HEK293 (cell line): ENCODE data around the gene TRIM72.

Experiments used
- CTCF ChIA-PET: fragments of 350-600 bp; formaldehyde crosslinking; extraction: SDS; loops from one replicate; lab custom pipeline; 2021; ENCODE audit warnings: antibody characterized with exemption; lab: Yijun Ruan, JAX
- POLR2A ChIA-PET: fragments of 300-600 bp; formaldehyde crosslinking; extraction: SDS; loops from one replicate; lab custom pipeline; 2020; ENCODE audit warnings: antibody characterized with exemption, inconsistent platforms; lab: Yijun Ruan, JAX
- H3K27ac ChIP-seq: fragments of 200-500 bp; sonication (Bioruptor generic); 2 replicates; pipeline ENCODE4 v1.5.1; 2014; ENCODE audit warnings: low read depth, low read length, control low read depth, inconsistent platforms; ENCODE audit errors: extremely low read depth
- H3K36me3 ChIP-seq, 2 experiments: fragments of 200-500 bp in 1 of 2; sonication (Bioruptor generic) in 1 of 2; 1 replicate in 1 of 2; 2 replicates in 1 of 2; pipeline ENCODE4 v1.5.1; 2014 to 2017; ENCODE audit warnings: inconsistent platforms in 2 of 2, low read length in 2 of 2; ENCODE audit not compliant: control insufficient read depth in 2 of 2, insufficient read depth in 1 of 2
- H3K4me1 ChIP-seq: fragments of 200-500 bp; sonication (Bioruptor generic); 2 replicates; pipeline ENCODE4 v1.5.1; 2014; ENCODE audit warnings: mild to moderate bottlenecking, low read length, inconsistent platforms; ENCODE audit not compliant: control insufficient read depth, insufficient read depth
- H3K4me3 ChIP-seq: 2 replicates; pipeline ENCODE4 v1.5.1; 2011; ENCODE audit warnings: low read depth, mild to moderate bottlenecking, control low read depth, low read length, moderate library complexity
- H3K9me3 ChIP-seq: fragments of 200-500 bp; sonication (Bioruptor generic); 2 replicates; pipeline ENCODE4 v1.5.1; 2014; ENCODE audit warnings: low read depth, low read length, inconsistent platforms; ENCODE audit not compliant: control insufficient read depth, insufficient read depth
- ATF2 ChIP-seq: fragments of 450-650 bp; formaldehyde crosslinking; IDR thresholded peaks from 2 replicates; pipeline ENCODE4 v1.5.1; 2016; ENCODE audit warnings: missing biosample characterization, missing genetic modification characterization, low read depth
- PRDM2 ChIP-seq: fragments of 450-650 bp; formaldehyde crosslinking; IDR thresholded peaks from 2 replicates; pipeline ENCODE4 v1.5.1; 2016; ENCODE audit warnings: missing biosample characterization, missing genetic modification characterization, borderline replicate concordance
- REST ChIP-seq: fragments of 450-650 bp; formaldehyde crosslinking; IDR thresholded peaks from 2 replicates; pipeline ENCODE4 v1.5.1; 2016; ENCODE audit warnings: missing biosample characterization, missing genetic modification characterization
- ZBTB11 ChIP-seq: fragments of 450-650 bp; formaldehyde crosslinking; conservative IDR thresholded peaks from 2 replicates; pipeline ENCODE4 v1.5.1; 2016; ENCODE audit warnings: low read depth, missing biosample characterization, missing genetic modification characterization
- ZBTB17 ChIP-seq: fragments of 450-650 bp; formaldehyde crosslinking; IDR thresholded peaks from 2 replicates; pipeline ENCODE4 v1.5.1; 2016; ENCODE audit warnings: missing biosample characterization, missing genetic modification characterization
- ZBTB48 ChIP-seq: fragments of 450-650 bp; formaldehyde crosslinking; IDR thresholded peaks from 2 replicates; pipeline ENCODE4 v1.5.1; 2016; ENCODE audit warnings: missing biosample characterization, missing genetic modification characterization
- ZNF133 ChIP-seq: fragments of 450-650 bp; formaldehyde crosslinking; IDR thresholded peaks from 2 replicates; pipeline ENCODE4 v1.5.1; 2016; ENCODE audit warnings: missing biosample characterization, missing genetic modification characterization
- ZNF19 ChIP-seq: fragments of 450-650 bp; formaldehyde crosslinking; IDR thresholded peaks from 2 replicates; pipeline ENCODE4; 2016; ENCODE audit warnings: missing biosample characterization, missing genetic modification characterization, low read depth
- ZNF239 ChIP-seq: fragments of 450-650 bp; formaldehyde crosslinking; IDR thresholded peaks from 2 replicates; pipeline ENCODE4 v1.5.1; 2016; ENCODE audit warnings: missing biosample characterization, missing genetic modification characterization
- ZNF266 ChIP-seq: fragments of 450-650 bp; formaldehyde crosslinking; IDR thresholded peaks from 2 replicates; pipeline ENCODE4 v1.5.1; 2016; ENCODE audit warnings: missing biosample characterization, missing genetic modification characterization, low read depth
- ZNF280D ChIP-seq: fragments of 450-650 bp; formaldehyde crosslinking; IDR thresholded peaks from 2 replicates; pipeline ENCODE4 v1.5.1; 2016; ENCODE audit warnings: missing biosample characterization, missing genetic modification characterization
- ZNF555 ChIP-seq: fragments of 450-650 bp; formaldehyde crosslinking; conservative IDR thresholded peaks from 2 replicates; pipeline ENCODE4 v1.5.1; 2017; ENCODE audit warnings: missing biosample characterization, mild to moderate bottlenecking, missing genetic modification characterization, inconsistent platforms
- ZNF560 ChIP-seq: fragments of 450-650 bp; formaldehyde crosslinking; IDR thresholded peaks from 2 replicates; pipeline ENCODE4 v1.5.1; 2017; ENCODE audit warnings: missing biosample characterization, missing genetic modification characterization, borderline replicate concordance
- ZNF624 ChIP-seq: fragments of 450-650 bp; formaldehyde crosslinking; IDR thresholded peaks from 2 replicates; pipeline ENCODE4 v1.5.1; 2017; ENCODE audit warnings: missing biosample characterization, missing genetic modification characterization
- ZNF677 ChIP-seq: fragments of 450-650 bp; IDR thresholded peaks from 2 replicates; pipeline ENCODE4 v1.5.0; 2018; ENCODE audit warnings: missing biosample characterization, mild to moderate bottlenecking, missing genetic modification characterization, moderate library complexity
- ZNF791 ChIP-seq: fragments of 450-650 bp; formaldehyde crosslinking; IDR thresholded peaks from 2 replicates; pipeline ENCODE4 v1.5.1; 2016; ENCODE audit warnings: missing biosample characterization, missing genetic modification characterization
- ZSCAN23 ChIP-seq: fragments of 450-650 bp; formaldehyde crosslinking; IDR thresholded peaks from 2 replicates; pipeline ENCODE4 v1.5.1; 2016; ENCODE audit warnings: missing biosample characterization, missing genetic modification characterization

The TRIM72 gene

GRCh38 chr16:31224092-31224955, 10.4 kb downstream of the TRIM72 start (continued):
- no peak for TF ChIP-seq REST (tag by site-specific recombination)

- Histone ChIP-seq H3K4me3 (no peak overlapping the region), H3K27ac (no peak overlapping the region), H3K9me3 (no peaks in the 10 kb centered on the region), H3K36me3 (no peaks in the 10 kb centered on the region), H3K4me1 (no peaks in the 10 kb centered on the region)
- ChIA-PET CTCF (no interaction called here), POLR2A (no interaction called here)
- TF ChIP-seq ZNF555 (no peak), ZSCAN23 (tag by site-specific recombination) (no peak), ZNF19 (tag by site-specific recombination) (no peak), ZNF677 (tag by site-specific recombination) (no peak), ZNF133 (tag by site-specific recombination) (no peak), ZNF266 (tag by site-specific recombination) (no peak), ZNF560 (tag by site-specific recombination) (no peak), ZBTB17 (tag by site-specific recombination) (no peak), ZNF280D (tag by site-specific recombination) (no peak), ZBTB48 (tag by site-specific recombination) (no peak), ZNF791 (tag by site-specific recombination) (no peak), PRDM2 (tag by site-specific recombination) (no peak), ZBTB11 (tag by site-specific recombination) (no peak), ZNF624 (no peak), ZNF239 (tag by site-specific recombination) (no peak), ATF2 (tag by site-specific recombination) (no peak)
Measured at GRCh38 chr16:31225193-31225592, 11.3 kb downstream of the TRIM72 start.
